Keratinocyte (primary cell): Measurements from ENCODE around the gene S100PBP. TPM values are rescaled to one million over a fixed set of nuclear protein-coding genes. Genes with fewer than 3 reads are reported as not detected.

Experiments used
- DNase-seq: peaks from one replicate; pipeline ENCODE4 v3.0.0-alpha.2; 2011; ENCODE audit warnings: low read depth, missing footprints, low spot score
- FAIRE-seq: peaks from 2 replicates; lab custom pipeline; 2011; peaks lifted over from hg19 to GRCh38; lab: Jason Lieb, UNC
- H2AFZ ChIP-seq: 2 replicates; pipeline ENCODE4 v1.6.0; 2012; ENCODE audit warnings: low read length, control low read depth, inconsistent platforms; ENCODE audit not compliant: control insufficient read depth
- H3K27ac ChIP-seq: 2 replicates; pipeline ENCODE4 v1.5.1; 2011; ENCODE audit warnings: low read length; ENCODE audit not compliant: control insufficient read depth, insufficient read depth
- H3K27me3 ChIP-seq: 3 replicates; pipeline ENCODE4 v1.6.0; 2011; ENCODE audit warnings: low read length; ENCODE audit not compliant: control insufficient read depth, insufficient read depth; ENCODE audit errors: extremely low read depth
- H3K36me3 ChIP-seq, 2 experiments: 2 replicates in 1 of 2; 3 replicates in 1 of 2; pipeline ENCODE4 v1.5.1; 2011; ENCODE audit warnings: low read length in 2 of 2, mild to moderate bottlenecking in 1 of 2; ENCODE audit not compliant: control insufficient read depth in 2 of 2, insufficient read depth in 2 of 2; ENCODE audit errors: extremely low read depth in 1 of 2
- H3K4me1 ChIP-seq: 3 replicates; pipeline ENCODE4 v1.5.1; 2011; ENCODE audit warnings: low read length; ENCODE audit not compliant: control insufficient read depth, insufficient read depth; ENCODE audit errors: extremely low read depth
- H3K4me2 ChIP-seq: 3 replicates; pipeline ENCODE4 v1.6.0; 2011; ENCODE audit warnings: low read depth, low read length; ENCODE audit not compliant: control insufficient read depth, insufficient read depth; ENCODE audit errors: extremely low read depth
- H3K4me3 ChIP-seq, 3 experiments: fragments of 200-600 bp in 1 of 3; sonication (generic) in 1 of 3; 2 replicates in 2 of 3; 3 replicates in 1 of 3; pipeline ENCODE4 v1.5.1; 2011 to 2016; ENCODE audit warnings: low read length in 3 of 3, mild to moderate bottlenecking in 3 of 3, control low read depth in 2 of 3, inconsistent platforms in 1 of 3, low read depth in 1 of 3, mixed read lengths in 1 of 3, mixed run types in 1 of 3, moderate library complexity in 1 of 3; ENCODE audit not compliant: control insufficient read depth in 2 of 3, insufficient read depth in 2 of 3; ENCODE audit errors: extremely low read depth in 1 of 3
- H3K79me2 ChIP-seq: 2 replicates; pipeline ENCODE4 v1.6.0; 2012; ENCODE audit warnings: low read length; ENCODE audit not compliant: control insufficient read depth, insufficient read depth
- H3K9ac ChIP-seq: 3 replicates; pipeline ENCODE4 v1.6.0; 2011; ENCODE audit warnings: low read length; ENCODE audit not compliant: control insufficient read depth, insufficient read depth; ENCODE audit errors: extremely low read depth
- H3K9me1 ChIP-seq: 3 replicates; pipeline ENCODE4 v1.6.0; 2011; ENCODE audit warnings: low read length; ENCODE audit not compliant: control insufficient read depth, insufficient read depth; ENCODE audit errors: extremely low read depth
- H3K9me3 ChIP-seq: 2 replicates; pipeline ENCODE4 v1.5.1; 2012; ENCODE audit warnings: low read depth, low read length; ENCODE audit not compliant: control insufficient read depth
- H4K20me1 ChIP-seq: 3 replicates; pipeline ENCODE4 v1.6.0; 2011; ENCODE audit warnings: low read length; ENCODE audit not compliant: control insufficient read depth, insufficient read depth; ENCODE audit errors: extremely low read depth
- CTCF ChIP-seq, 3 experiments: IDR thresholded peaks in 1 of 3; conservative IDR thresholded peaks in 1 of 3; optimal IDR thresholded peaks in 1 of 3; 2 replicates in 2 of 3; 3 replicates in 1 of 3; pipeline versions ENCODE3 to v1.5.1; 2011; ENCODE audit warnings: low read length in 3 of 3, mild to moderate bottlenecking in 3 of 3, moderate library complexity in 2 of 3, control low read depth in 1 of 3, inconsistent platforms in 1 of 3; ENCODE audit not compliant: insufficient read depth in 2 of 3; ENCODE audit errors: extremely low read depth in 1 of 3
- EZH2 ChIP-seq: IDR thresholded peaks from one replicate; pipeline ENCODE4 v1.6.1; 2012; ENCODE audit warnings: inconsistent platforms, mild to moderate bottlenecking, low read length, moderate library complexity
- dilution Hi-C: fragments of 300-500 bp; cut with MboI; formaldehyde crosslinking; loops from one replicate; pipeline ENCODE4 v1.7.0; 2020; ENCODE audit warnings: low sequenced_read_pairs; ENCODE audit not compliant: extremely low pct_ligation_motif_present
- polyA plus RNA-seq, 5 experiments: library from polyadenylated mRNA; depleted of rRNA in 3 of 5; stranded (reverse) in 3 of 5; stranded (forward) in 1 of 5; unstranded in 1 of 5; fragments of >200 nt; gene quantifications; 1 replicate in 1 of 5; 2 replicates in 3 of 5; 3 replicates in 1 of 5; pipeline versions ENCODE4 v1.2.1 to v1.2.3, GENCODE V29; 2011 to 2012; ENCODE audit warnings: missing spikeins in 2 of 5, low read depth in 1 of 5, low replicate concordance in 1 of 5

Gene S100PBP
- polyA plus RNA-seq, 1 donor (not counting 4 experiments of a cell fraction or from before 2014, with no cell fraction given) = 29.0 TPM

- no peak for FAIRE-seq
- H3K9ac ChIP-seq = no peak overlapping the region
- H3K4me2 ChIP-seq = no peak overlapping the region
- no peaks in the 10 kb centered on the region for H3K27me3 ChIP-seq
- dilution Hi-C loops = no loop called here
- no peak overlapping the region for H3K27ac ChIP-seq
- no peaks in the 10 kb centered on the region for H3K4me1 ChIP-seq
- no peaks in the 10 kb centered on the region for H4K20me1 ChIP-seq
- H2AFZ ChIP-seq = no peak overlapping the region
- H3K36me3 ChIP-seq = no peaks in the 10 kb centered on the region
- no peak for DNase-seq
- no peaks in the 10 kb centered on the region for H3K79me2 ChIP-seq
- no peak overlapping the region for H3K4me3 ChIP-seq
- no peaks in the 10 kb centered on the region for H3K9me1 ChIP-seq
- H3K9me3 ChIP-seq = no peaks in the 10 kb centered on the region
- no peak for TF ChIP-seq CTCF (optimal IDR thresholded peaks at IDR 0.05 in 1 of 3, IDR thresholded peaks at IDR 0.05 in 1 of 3, conservative IDR thresholded peaks at IDR 0.05 in 1 of 3; ENCODE audit: extremely low read depth in 1 of 3, insufficient read depth in 2 of 3, low read length in 3 of 3)
- no peak for TF ChIP-seq EZH2
Observed at GRCh38 chr1:32877211-32878110, 60.0 kb downstream of the S100PBP start.

GRCh38 chr1:32878183-32878582 lies 60.7 kb downstream of the S100PBP start:
- peak; percentile 32 for DNase-seq

More at GRCh38 chr1:32878183-32878582, 60.7 kb downstream of the S100PBP start:
- Histone ChIP-seq H3K4me3 (no peak overlapping the region), H3K27me3 (no peaks in the 10 kb centered on the region), H3K4me2 (no peak overlapping the region), H2AFZ (no peak overlapping the region), H3K9me1 (no peaks in the 10 kb centered on the region), H3K9ac (no peak overlapping the region), H3K4me1 (no peaks in the 10 kb centered on the region), H3K36me3 (no peaks in the 10 kb centered on the region), H4K20me1 (no peaks in the 10 kb centered on the region), H3K9me3 (no peaks in the 10 kb centered on the region), H3K27ac (no peak overlapping the region), H3K79me2 (no peaks in the 10 kb centered on the region)
- dilution Hi-C loops = no loop called here
- no peak for TF ChIP-seq EZH2
- peak; percentile 94 for FAIRE-seq
